Breast epithelium (tissue), 4 donors: ENCODE results near the gene HRC. TPM values are rescaled to one million over a fixed set of nuclear protein-coding genes. Genes with fewer than 3 reads are reported as not detected.
A peak's percentile ranks its signal among the peaks of the same experiment; 100 is the strongest.
"Not testable (repeated sequence)": the region's sequence is repeated elsewhere in the genome, so short reads cannot be mapped to it uniquely, and the experiment has no call there.

ENCODE experiments used
- DNase-seq, 2 donors: peaks; one replicate each; pipeline ENCODE4 v3.0.0-alpha.2; 2019; ENCODE audit warnings: low spot score in 2 of 2
- H3K27ac ChIP-seq, 2 donors: fragments of 200-600 bp; sonication (generic) in 1 of 2; one replicate each; pipeline ENCODE4 v1.5.1; 2016 to 2019; ENCODE audit warnings: mild to moderate bottlenecking in 1 of 2
- H3K27me3 ChIP-seq, 2 donors: fragments of 200-600 bp; sonication (generic) in 1 of 2; one replicate each; pipeline versions ENCODE4 v1.5.1 to v1.6.0; 2017 to 2019; ENCODE audit warnings: control low read depth in 1 of 2, mild to moderate bottlenecking in 1 of 2
- H3K36me3 ChIP-seq: fragments of 200-600 bp; one replicate; pipeline ENCODE4 v1.5.1; 2019
- H3K4me1 ChIP-seq, 2 donors: fragments of 200-600 bp; sonication (generic); one replicate each; pipeline ENCODE4 v1.5.1; 2016 to 2019; ENCODE audit warnings: control low read depth in 1 of 2
- H3K4me3 ChIP-seq, 3 donors: fragments of 200-600 bp; sonication (generic); 1 replicate in 2 of 3; 2 replicates in 1 of 3; pipeline ENCODE4 v1.5.1; 2016 to 2019; ENCODE audit warnings: mild to moderate bottlenecking in 3 of 3, moderate library complexity in 2 of 3
- H3K9me3 ChIP-seq, 2 donors: fragments of 200-600 bp; sonication (generic) in 1 of 2; one replicate each; pipeline ENCODE4 v1.5.1; 2016 to 2019; ENCODE audit warnings: control low read depth in 1 of 2
- CTCF ChIP-seq, 3 donors: fragments of 450-650 bp; IDR thresholded peaks; one replicate each; pipeline ENCODE4 v1.5.1; 2016 to 2017; ENCODE audit warnings: antibody characterized with exemption in 3 of 3, mild to moderate bottlenecking in 3 of 3, moderate library complexity in 3 of 3
- POLR2A ChIP-seq: fragments of 450-650 bp; IDR thresholded peaks from one replicate; pipeline ENCODE4 v1.6.1; 2016; ENCODE audit warnings: antibody characterized with exemption, mild to moderate bottlenecking, moderate library complexity
- POLR2AphosphoS5 ChIP-seq, 3 donors: sonication (generic); formaldehyde crosslinking; IDR thresholded peaks; one replicate each; pipeline ENCODE4 v1.6.1; 2017; ENCODE audit warnings: antibody characterized with exemption in 3 of 3
- intact Hi-C: fragments of 100-400 bp; cut with DNase I; formaldehyde crosslinking; loops from one replicate; pipeline ENCODE4 v1.15.1; 2023; ENCODE audit warnings: low total_unique reads
- total RNA-seq, 3 donors: library from RNA; depleted of rRNA; stranded (reverse); fragments of >200 nt; gene quantifications; one replicate each; pipeline ENCODE4 v1.1.0, GENCODE V29; 2016

The HRC gene
- total RNA-seq, 3 donors from 2014 or later, result 0.88 to 2.7 (median 1.3) TPM

- peaks cover 7 to 16% of the 10 kb centered on the region in 2 donors for H3K4me1 ChIP-seq
Observed at GRCh38 chr19:49148784-49149651, 6.2 kb downstream of the HRC start.

GRCh38 chr19:49148044-49148682, 7.0 kb downstream of the HRC start:
- intact Hi-C loops, result no loop called here
- H3K4me1 ChIP-seq, result peaks cover 7 to 16% of the 10 kb centered on the region in 2 donors

More at GRCh38 chr19:49148784-49149651, 6.2 kb downstream of the HRC start:
- TF ChIP-seq POLR2AphosphoS5 (IDR thresholded peaks at IDR 0.05), result peak in 1 of 3 donors; percentile 12
- TF ChIP-seq CTCF (IDR thresholded peaks at IDR 0.05), result no peak
- DNase-seq, result peak; percentile 98 to 99
- intact Hi-C loops, result no loop called here
- Histone ChIP-seq H3K27ac (peak overlapping the region; percentile 60 to 91), H3K9me3 (no peaks in the 10 kb centered on the region), H3K27me3 (no peaks in the 10 kb centered on the region), H3K36me3 (no peaks in the 10 kb centered on the region), H3K4me3 (peak overlapping the region; percentile 68 to 81 (median 69))

GRCh38 chr19:49146408-49146770, 8.8 kb downstream of the HRC start:
- H3K9me3 ChIP-seq, intact Hi-C loops, H3K27ac ChIP-seq, H3K27me3 ChIP-seq, H3K36me3 ChIP-seq, DNase-seq: not testable (repeated sequence)
- peak overlapping the region in 1 of 3 donors; percentile 56 for H3K4me3 ChIP-seq
- peaks cover 6 to 13% of the 10 kb centered on the region in 2 donors for H3K4me1 ChIP-seq

More at GRCh38 chr19:49148044-49148682, 7.0 kb downstream of the HRC start:
- no peaks in the 10 kb centered on the region for H3K9me3 ChIP-seq
- H3K27ac ChIP-seq, result peak overlapping the region; percentile 60 to 91
- TF ChIP-seq CTCF (IDR thresholded peaks at IDR 0.05) (no peak), POLR2A (no peak), POLR2AphosphoS5 (IDR thresholded peaks at IDR 0.05) (no peak)
- H3K4me3 ChIP-seq, result peak overlapping the region; percentile 68 to 81 (median 69)
- H3K27me3 ChIP-seq, result no peaks in the 10 kb centered on the region
- DNase-seq, result no peak
- no peaks in the 10 kb centered on the region for H3K36me3 ChIP-seq

GRCh38 chr19:49145573-49146407, 9.4 kb downstream of the HRC start:
- Histone ChIP-seq H3K4me3 (peak overlapping the region in 2 of 3 donors; percentile 31 to 56), H3K36me3 (no peaks in the 10 kb centered on the region), H3K27me3 (no peaks in the 10 kb centered on the region), H3K4me1 (peaks cover 3 to 11% of the 10 kb centered on the region in 2 donors), H3K9me3 (no peaks in the 10 kb centered on the region), H3K27ac (no peak overlapping the region)
- intact Hi-C loops, result no loop called here
- no peak for TF ChIP-seq POLR2A
- TF ChIP-seq CTCF (IDR thresholded peaks at IDR 0.05), result peak; percentile 69 to 89 (median 81)
- TF ChIP-seq POLR2AphosphoS5 (IDR thresholded peaks at IDR 0.05), result no peak
- DNase-seq, result peak; percentile 55 to 77

GRCh38 chr19:49142866-49143335, 12.3 kb downstream of the HRC start:
- Histone ChIP-seq H3K4me3 (peak overlapping the region; percentile 37 to 71 (median 54)), H3K36me3 (no peaks in the 10 kb centered on the region), H3K9me3 (no peaks in the 10 kb centered on the region), H3K4me1 (peaks cover 3 to 7% of the 10 kb centered on the region in 2 donors), H3K27ac (no peak overlapping the region), H3K27me3 (no peaks in the 10 kb centered on the region)
- intact Hi-C loops, result no loop called here
- peak; percentile 91 to 92 for DNase-seq
- TF ChIP-seq POLR2AphosphoS5 (IDR thresholded peaks at IDR 0.05) (no peak), POLR2A (no peak), CTCF (IDR thresholded peaks at IDR 0.05) (no peak)
